Activated CD4-positive, alpha-beta T cell treated with anti-CD3 and anti-CD28 coated beads for 48 hours (primary cell): Measurements from ENCODE around the gene NTNG2.

ENCODE experiments used
- DNase-seq: peaks from one replicate; pipeline ENCODE4 v3.0.0-alpha.2; 2020

Gene NTNG2

GRCh38 chr9:132175431-132175830 is 13.6 kb downstream of the NTNG2 start:
- no peak for DNase-seq

GRCh38 chr9:132176338-132176737 is 14.5 kb downstream of the NTNG2 start:
- DNase-seq = no peak

- no peak for DNase-seq
Measured at GRCh38 chr9:132181796-132182313, 20.0 kb downstream of the NTNG2 start.

- DNase-seq = no peak
Measured at GRCh38 chr9:132182314-132183091, 20.6 kb downstream of the NTNG2 start.

- no peak for DNase-seq
Measured at GRCh38 chr9:132183134-132183533, 21.3 kb downstream of the NTNG2 start.

- DNase-seq = no peak
Measured at GRCh38 chr9:132183715-132184114, 21.9 kb downstream of the NTNG2 start.

- no peak for DNase-seq
Measured at GRCh38 chr9:132184124-132184523, 22.3 kb downstream of the NTNG2 start.

GRCh38 chr9:132185073-132186009 is 23.5 kb downstream of the NTNG2 start:
- DNase-seq = no peak

GRCh38 chr9:132187121-132187620 is 25.3 kb downstream of the NTNG2 start:
- DNase-seq = no peak

GRCh38 chr9:132190966-132191365 is 29.1 kb downstream of the NTNG2 start:
- DNase-seq = no peak

GRCh38 chr9:132192728-132193127 is 30.9 kb downstream of the NTNG2 start:
- no peak for DNase-seq

- DNase-seq = no peak
Measured at GRCh38 chr9:132193227-132194124, 31.6 kb downstream of the NTNG2 start.

GRCh38 chr9:132194508-132194907 is 32.6 kb downstream of the NTNG2 start:
- no peak for DNase-seq

GRCh38 chr9:132197315-132197714 is 35.5 kb downstream of the NTNG2 start:
- no peak for DNase-seq

GRCh38 chr9:132197856-132198550 is 36.1 kb downstream of the NTNG2 start:
- no peak for DNase-seq

- no peak for DNase-seq
Measured at GRCh38 chr9:132199056-132199455, 37.2 kb downstream of the NTNG2 start.

- no peak for DNase-seq
Measured at GRCh38 chr9:132200706-132201105, 38.8 kb downstream of the NTNG2 start.

GRCh38 chr9:132201139-132201538 is 39.3 kb downstream of the NTNG2 start:
- no peak for DNase-seq

- DNase-seq = no peak
Measured at GRCh38 chr9:132201780-132202703, 40.2 kb downstream of the NTNG2 start.

- no peak for DNase-seq
Measured at GRCh38 chr9:132204883-132205282, 43.0 kb downstream of the NTNG2 start.

GRCh38 chr9:132207215-132207614 is 45.4 kb downstream of the NTNG2 start:
- DNase-seq = no peak
